ENCODE measurements around the gene DLK2.
"Not testable (repeated sequence)": the region's sequence is repeated elsewhere in the genome, so short reads cannot be mapped to it uniquely, and the experiment has no call there.

Gene DLK2

GRCh38 chr6:43451939-43452338 is 3.4 kb downstream of the DLK2 start:
- no peak for DNase-seq

DNA sequence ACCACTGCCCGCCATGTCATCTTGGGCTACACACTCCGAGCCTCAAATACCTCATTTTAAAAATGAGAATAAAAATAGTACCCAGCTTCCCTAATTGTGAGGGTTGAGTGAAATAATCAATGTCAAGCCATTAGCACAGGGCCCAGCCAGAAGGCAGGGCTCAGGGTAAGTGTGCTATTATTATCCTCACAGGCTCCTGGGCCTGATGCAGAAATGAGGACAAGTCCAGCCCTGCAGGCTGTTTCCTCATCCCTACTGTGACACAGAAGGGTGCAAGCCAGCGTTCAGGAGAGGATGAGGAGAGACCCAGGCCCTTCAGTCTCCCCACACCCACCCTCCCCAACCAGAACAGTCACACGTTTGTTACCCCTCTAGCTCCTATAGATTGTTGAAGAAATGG is 4.0 kb downstream of the DLK2 start:
- DNase-seq, result no peak

DNA sequence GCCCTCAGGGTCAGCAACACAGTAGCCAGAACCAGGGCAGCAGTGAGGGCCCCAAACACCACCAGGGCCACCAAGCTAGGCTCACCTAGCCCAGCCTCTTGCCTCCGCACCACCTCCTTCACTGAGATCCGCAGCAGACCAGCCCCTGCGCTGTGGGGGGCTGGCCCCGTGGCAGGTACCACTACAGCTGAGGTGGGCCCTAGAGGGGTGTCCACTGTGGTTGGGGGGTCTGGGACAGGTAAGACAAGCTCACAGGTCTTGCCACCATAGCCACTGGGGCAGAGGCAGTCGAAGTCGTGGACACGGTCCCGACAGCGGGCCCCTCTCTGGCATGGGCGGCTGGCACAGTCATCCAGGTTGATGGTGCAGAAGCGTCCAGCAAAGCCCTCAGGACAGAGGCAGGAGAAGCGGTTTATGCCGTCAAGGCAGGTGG is 4.6 kb downstream of the DLK2 start:
- no peak for DNase-seq

- DNase-seq, result no peak
Observed at GRCh38 chr6:43448916-43449315, 6.4 kb downstream of the DLK2 start.

- no peak for DNase-seq
Observed at GRCh38 chr6:43447604-43448003, 7.7 kb downstream of the DLK2 start.

DNA sequence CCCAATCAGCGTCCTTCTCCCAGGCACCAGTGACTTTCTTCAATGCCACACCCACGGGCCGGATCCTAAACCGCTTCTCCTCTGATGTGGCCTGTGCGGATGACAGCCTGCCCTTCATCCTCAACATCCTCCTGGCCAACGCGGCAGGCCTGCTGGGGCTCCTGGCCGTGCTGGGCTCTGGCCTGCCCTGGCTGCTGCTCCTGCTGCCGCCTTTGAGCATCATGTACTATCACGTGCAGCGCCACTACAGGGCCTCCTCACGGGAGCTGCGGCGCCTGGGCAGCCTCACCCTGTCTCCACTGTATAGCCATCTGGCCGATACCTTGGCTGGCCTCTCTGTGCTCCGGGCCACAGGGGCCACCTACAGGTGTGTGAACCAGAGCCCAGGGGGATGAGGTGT is 9.8 kb downstream of the DLK2 start:
- DNase-seq, result no peak

- DNase-seq, result no peak
Observed at GRCh38 chr6:43444582-43444981, 10.8 kb downstream of the DLK2 start.

DNA sequence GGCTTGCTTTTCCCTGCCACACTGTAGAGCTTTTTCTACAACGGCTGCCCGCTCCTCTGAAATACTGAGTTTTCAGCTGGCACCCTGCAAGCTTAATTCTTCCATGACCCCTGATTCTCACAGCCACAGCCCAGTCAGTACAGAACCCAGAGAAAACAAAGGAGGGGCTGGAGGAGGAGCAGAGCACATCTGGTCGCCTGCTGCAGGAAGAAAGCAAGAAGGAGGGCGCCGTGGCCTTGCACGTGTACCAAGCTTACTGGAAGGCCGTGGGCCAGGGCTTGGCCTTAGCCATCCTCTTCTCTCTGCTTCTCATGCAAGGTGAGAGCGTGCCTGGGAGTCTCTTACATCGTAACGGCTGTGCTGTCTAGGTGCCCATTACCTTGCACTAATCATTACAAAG is 11.3 kb downstream of the DLK2 start:
- DNase-seq, result no peak

GRCh38 chr6:43442935-43443334 is 12.4 kb downstream of the DLK2 start:
- DNase-seq, result no peak

DNA sequence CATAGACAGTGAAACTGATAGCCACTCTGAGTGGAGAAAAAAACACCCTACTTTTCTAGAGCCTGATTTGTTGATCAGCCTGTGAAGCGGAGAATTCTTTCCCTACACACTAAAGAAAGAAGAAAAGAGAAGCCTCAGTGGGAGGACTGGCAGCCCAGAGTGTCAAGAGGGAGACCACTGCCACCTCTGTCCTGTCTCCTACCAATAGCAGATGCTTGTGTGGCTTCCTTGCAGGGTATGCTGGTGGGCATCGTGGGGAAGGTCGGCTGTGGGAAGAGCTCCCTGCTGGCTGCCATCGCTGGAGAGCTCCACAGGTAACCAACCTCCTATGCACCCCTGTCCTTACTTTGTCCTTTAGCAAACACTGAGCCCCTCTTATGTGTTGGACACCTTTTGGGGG is 17.6 kb downstream of the DLK2 start:
- DNase-seq, result no peak

- DNase-seq, result no peak
Observed at GRCh38 chr6:43436577-43437282, 18.6 kb downstream of the DLK2 start.

DNA sequence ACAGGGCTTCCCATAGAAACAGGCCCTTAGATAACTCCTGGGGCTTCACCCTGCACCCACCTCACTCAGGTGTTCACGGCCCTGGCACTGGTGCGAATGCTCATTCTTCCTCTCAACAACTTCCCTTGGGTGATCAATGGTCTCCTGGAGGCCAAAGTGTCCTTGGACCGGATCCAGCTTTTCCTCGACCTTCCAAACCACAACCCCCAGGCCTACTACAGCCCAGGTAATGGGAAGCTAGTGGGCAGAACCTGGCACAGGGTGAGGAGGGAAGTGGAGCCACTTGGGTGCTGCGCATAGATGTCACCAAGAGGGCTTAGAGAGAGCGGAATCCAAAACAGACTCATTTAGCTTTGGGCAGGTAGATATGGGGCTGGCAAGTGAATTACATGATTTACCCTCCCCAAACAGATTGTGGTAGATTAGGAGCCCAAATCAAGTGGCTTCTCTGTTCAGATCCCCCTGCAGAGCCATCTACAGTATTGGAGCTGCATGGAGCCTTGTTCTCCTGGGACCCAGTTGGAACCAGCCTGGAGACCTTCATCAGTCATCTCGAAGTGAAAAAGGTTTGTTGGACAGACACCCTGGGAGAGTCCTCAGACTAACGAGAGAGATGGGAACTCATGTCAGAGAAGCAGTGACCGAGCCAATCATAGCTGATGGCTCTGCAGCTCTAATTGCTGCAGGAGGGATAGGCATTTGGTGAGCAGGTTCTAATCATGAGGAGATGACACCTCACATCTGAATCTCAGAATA is 19.5 kb downstream of the DLK2 start:
- DNase-seq, result no peak

- DNase-seq, result no peak
Observed at GRCh38 chr6:43434943-43435342, 20.4 kb downstream of the DLK2 start.

DNA sequence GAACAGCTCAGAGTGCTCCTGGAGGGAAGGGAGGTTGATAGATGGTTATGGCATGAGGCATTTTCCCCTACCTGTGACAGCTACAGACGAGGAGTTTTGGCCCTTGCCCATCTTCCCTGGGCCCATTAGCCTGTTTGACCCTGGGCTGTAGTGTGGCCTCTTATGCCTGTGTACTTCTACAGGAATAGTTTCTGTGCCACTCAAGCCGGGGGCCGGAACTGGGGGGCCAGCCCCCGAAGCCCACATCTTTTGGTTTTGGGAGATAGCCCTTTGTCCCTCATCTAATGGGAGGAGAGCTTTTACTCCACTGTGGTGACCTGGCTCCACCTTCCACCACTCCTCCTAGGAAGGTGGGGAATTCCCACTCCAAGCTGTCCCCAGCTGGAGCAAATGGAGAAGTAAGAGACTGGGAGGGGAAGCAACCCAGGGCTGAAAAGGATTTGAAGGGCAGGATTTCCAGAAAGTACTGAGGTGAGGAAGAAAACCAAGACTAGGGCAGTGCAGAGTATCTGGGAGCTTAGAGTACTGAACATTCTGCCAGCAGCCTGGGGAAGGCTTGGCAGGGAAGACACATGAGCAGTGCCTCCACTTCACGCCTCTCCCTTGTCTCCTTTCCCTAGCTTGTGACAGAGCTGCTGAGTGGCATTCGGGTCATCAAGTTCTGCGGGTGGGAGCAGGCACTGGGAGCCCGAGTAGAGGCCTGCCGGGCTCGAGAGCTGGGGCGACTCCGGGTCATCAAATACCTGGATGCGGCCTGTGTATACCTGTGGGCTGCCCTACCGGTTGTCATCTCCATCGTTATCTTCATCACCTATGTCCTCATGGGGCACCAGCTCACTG is 21.1 kb downstream of the DLK2 start:
- no peak for DNase-seq

DNA sequence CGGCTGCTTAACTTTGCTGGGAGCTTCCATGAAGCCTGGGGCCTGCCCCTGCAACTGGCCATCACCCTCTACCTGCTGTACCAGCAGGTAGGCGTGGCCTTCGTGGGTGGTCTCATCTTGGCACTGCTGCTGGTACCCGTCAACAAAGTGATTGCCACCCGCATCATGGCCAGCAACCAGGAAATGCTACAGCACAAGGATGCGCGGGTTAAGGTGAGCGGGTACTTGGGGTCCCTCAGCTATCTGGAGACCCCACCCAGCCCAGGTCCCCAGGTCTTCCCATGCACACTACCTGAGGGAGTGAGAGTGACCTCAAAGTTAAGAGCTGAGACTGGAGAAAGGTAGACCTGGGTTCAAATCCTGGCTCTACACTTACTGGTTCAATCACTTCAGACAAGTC is 22.2 kb downstream of the DLK2 start:
- no peak for DNase-seq

DNA sequence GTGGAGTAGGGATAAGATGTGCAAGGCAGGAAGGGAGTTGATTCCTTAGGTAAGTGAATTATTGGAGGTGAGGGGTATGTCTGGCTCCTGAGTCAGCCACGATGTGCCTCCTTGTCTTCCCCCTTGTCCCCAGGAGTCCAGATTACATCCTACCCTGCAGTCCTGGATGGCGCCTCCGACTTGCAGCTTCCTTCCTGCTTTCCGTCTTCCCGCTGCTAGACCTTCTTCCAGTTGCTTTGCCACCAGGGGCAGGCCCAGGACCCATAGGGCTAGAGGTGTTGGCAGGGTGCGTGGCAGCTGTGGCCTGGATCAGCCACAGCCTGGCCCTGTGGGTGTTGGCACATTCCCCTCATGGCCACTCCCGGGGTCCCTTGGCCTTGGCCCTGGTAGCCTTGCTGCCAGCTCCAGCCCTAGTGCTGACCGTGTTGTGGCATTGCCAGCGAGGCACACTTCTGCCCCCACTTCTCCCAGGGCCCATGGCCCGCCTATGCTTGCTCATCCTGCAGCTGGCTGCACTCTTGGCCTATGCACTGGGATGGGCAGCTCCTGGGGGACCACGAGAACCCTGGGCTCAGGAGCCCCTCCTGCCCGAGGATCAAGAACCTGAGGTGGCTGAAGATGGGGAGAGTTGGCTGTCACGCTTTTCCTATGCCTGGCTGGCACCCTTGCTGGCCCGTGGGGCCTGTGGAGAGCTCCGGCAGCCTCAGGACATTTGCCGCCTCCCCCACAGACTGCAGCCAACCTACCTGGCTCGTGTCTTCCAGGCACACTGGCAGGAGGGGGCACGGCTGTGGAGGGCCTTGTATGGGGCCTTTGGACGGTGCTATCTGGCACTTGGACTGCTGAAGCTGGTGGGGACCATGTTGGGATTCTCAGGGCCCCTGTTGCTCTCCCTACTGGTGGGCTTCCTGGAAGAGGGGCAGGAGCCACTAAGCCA is 23.1 kb downstream of the DLK2 start:
- DNase-seq, result no peak

GRCh38 chr6:43428874-43429273 is 26.5 kb downstream of the DLK2 start:
- no peak for DNase-seq

GRCh38 chr6:43428112-43428570 is 27.2 kb downstream of the DLK2 start:
- DNase-seq, result no peak

DNA sequence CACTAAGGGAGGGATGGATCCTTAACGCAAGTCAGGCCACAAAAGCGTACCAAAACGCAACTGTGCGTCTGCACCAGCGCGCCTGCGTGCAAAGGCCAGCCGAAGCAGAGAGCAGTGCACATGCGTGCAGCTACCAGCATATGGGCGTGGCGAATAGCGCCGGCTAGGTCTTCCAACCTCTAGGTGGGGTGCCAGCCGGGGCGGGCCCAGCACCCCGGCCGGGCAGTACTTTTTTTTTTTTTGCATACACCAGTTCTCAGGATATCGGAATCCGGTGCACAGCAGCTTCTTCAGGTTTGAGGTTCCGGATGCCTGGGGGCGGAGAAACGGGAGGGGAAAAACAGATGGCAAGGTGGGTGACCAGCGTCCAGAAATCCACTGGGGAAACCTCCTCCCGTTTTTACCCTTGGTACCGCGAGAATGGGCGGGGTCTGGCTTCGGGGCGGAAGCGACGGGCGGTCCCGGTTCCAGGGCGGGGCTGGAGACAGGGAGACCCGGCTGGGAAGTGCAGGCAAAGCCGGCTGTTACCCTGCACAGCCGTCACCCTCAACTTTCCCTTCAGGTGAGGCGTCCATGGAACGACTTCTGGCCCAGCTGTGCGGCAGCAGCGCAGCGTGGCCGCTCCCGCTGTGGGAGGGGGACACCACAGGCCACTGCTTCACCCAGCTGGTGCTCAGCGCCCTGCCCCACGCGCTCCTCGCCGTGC is 27.8 kb downstream of the DLK2 start, which contains the start of gene ABCC10:
Gene ABCC10 (plus strand): TSS at position 136 of the 706 bp plus-strand sequence. CDS start 438 bp downstream, at position 574.
- DNase-seq, result peak; percentile 94 to 96

DNA sequence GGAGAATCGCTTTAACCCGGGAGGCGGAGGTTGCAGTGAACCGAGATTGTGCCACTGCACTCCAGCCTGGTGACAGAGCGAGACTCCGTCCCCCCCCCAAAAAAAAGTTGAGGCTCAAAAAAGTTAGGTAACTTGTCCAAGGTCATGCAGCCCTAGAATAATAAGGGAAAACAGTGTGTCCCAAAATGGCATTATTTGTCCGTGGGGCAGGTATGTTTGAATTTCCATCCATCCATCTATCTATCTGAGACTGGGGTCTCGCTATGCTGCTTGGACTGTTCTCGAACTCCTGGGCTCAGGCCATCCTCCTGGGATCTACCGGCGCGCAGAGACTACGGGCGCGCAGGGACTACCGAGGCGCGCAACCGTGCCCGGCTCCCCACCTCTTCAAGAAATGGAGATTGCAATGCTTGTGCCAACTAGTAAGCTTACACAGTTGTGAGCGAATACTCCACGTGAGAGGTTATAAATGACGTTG is 28.4 kb downstream of the DLK2 start:
- no peak for DNase-seq

DNA sequence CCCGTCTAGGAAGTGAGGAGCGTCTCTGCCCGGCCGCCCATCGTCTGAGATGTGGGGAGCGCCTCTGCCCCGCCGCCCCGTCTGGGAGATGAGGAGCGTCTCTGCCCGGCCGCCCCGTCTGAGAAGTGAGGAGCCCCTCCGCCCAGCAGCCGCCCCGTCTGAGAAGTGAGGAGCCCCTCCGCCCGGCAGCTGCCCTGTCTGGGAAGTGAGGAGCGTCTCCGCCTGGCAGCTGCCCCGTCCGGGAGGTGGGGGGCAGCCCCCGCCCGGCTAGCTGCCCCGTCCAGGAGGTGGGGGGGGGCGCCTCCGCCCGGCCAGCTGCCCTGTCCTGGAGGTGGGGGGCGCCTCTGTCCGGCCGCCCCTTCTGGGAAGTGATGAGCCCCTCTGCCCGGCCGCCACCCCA is 30.3 kb downstream of the DLK2 start:
- not testable (repeated sequence) for DNase-seq
